ENCODE measurements around the gene CMC2. TPM values are rescaled to one million over a fixed set of nuclear protein-coding genes. Genes with fewer than 3 reads are reported as not detected.
A peak's percentile ranks its signal among the peaks of the same experiment; 100 is the strongest.

The CMC2 gene
- total and polyA plus RNA-seq, 2 of the 13 experiments (the other 11 are each of a cell fraction or from before 2014, with no cell fraction given) = 116 to 129 TPM

DNA sequence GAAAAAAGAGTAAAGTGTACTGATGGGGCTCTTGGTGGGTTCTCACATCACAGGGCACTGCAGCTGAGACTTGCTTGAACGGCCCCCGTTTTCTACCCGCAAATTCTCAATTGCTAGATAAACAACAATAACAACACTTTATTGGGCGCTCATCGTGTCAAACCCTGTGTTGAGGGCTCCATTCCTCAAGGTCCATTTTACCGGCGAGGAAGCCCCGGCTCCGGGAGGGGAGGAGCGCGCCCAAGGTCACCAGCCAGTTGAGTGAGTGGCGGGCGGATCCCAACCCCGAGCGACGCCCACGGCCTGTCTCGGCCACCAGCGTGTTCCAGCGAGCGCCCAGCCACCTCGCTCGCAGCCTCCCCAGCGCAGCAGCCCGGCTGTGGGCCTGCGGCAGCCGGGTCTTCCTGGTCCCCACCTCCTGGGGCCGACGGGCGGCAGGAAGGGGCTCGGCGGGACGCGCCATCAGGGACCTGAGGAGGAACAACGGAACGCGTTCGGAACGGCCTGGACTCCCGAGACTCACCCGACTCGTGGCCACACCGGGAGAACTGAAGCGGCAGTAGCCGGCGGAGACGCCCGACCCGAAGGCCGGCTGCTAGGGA, 373 bp downstream of the CMC2 start (continued):
- TF ChIP-seq, protein P1, sequence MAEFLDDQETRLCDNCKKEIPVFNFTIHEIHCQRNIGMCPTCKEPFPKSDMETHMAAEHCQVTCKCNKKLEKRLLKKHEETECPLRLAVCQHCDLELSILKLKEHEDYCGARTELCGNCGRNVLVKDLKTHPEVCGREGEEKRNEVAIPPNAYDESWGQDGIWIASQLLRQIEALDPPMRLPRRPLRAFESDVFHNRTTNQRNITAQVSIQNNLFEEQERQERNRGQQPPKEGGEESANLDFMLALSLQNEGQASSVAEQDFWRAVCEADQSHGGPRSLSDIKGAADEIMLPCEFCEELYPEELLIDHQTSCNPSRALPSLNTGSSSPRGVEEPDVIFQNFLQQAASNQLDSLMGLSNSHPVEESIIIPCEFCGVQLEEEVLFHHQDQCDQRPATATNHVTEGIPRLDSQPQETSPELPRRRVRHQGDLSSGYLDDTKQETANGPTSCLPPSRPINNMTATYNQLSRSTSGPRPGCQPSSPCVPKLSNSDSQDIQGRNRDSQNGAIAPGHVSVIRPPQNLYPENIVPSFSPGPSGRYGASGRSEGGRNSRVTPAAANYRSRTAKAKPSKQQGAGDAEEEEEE (CRISPR knock-in tag; IDR thresholded peaks at IDR 0.05; ENCODE audit: borderline replicate concordance) = no peak
- TF ChIP-seq NFKBIZ (CRISPR knock-in tag; IDR thresholded peaks at IDR 0.05) = peak; percentile 83; the same call in 1 of the 2 replicates
- no peak for TF ChIP-seq SOX13 (IDR thresholded peaks at IDR 0.05)
- no peak for TF ChIP-seq SOX13 (CRISPR knock-in tag; conservative IDR thresholded peaks at IDR 0.05 in 1 of 2, IDR thresholded peaks at IDR 0.05 in 1 of 2)
- TF ChIP-seq RAD21 (CRISPR knock-in tag; IDR thresholded peaks at IDR 0.05) = peak; percentile 42
- TF ChIP-seq ZNF251 (CRISPR knock-in tag; IDR thresholded peaks at IDR 0.05) = no peak
- no peak for TF ChIP-seq HNRNPH1 (optimal IDR thresholded peaks at IDR 0.05; ENCODE audit: low read depth, low read length)
- no peak for TF ChIP-seq SNRNP70 (IDR thresholded peaks at IDR 0.05; ENCODE audit: low read depth, low read length)
- TF ChIP-seq ARID2 (CRISPR knock-in tag; IDR thresholded peaks at IDR 0.05; ENCODE audit: borderline replicate concordance) = no peak
- no peak; the same call in 1 of the 2 replicates for TF ChIP-seq ZBTB42 (CRISPR knock-in tag; IDR thresholded peaks at IDR 0.05)
- TF ChIP-seq BHLHE40 (IDR thresholded peaks at IDR 0.05; ENCODE audit: low read length) = no peak
- peak; percentile 72; the same call in 1 of the 2 replicates for TF ChIP-seq RORA (CRISPR knock-in tag; IDR thresholded peaks at IDR 0.05)
- TF ChIP-seq, protein P2, sequence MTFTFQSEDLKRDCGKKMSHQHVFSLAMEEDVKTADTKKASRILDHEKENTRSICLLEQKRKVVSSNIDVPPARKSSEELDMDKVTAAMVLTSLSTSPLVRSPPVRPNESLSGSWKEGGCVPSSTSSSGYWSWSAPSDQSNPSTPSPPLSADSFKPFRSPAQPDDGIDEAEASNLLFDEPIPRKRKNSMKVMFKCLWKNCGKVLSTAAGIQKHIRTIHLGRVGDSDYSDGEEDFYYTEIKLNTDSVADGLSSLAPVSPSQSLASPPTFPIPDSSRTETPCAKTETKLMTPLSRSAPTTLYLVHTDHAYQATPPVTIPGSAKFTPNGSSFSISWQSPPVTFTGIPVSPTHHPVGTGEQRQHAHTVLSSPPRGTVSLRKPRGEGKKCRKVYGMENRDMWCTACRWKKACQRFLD (CRISPR knock-in tag; IDR thresholded peaks at IDR 0.05; ENCODE audit: borderline replicate concordance) = no peak; the same call in 1 of the 2 replicates
- TF ChIP-seq HNF4G (IDR thresholded peaks at IDR 0.05; ENCODE audit: borderline replicate concordance, low read depth, low read length) = no peak
- no peak for TF ChIP-seq HNF4G (CRISPR knock-in tag; IDR thresholded peaks at IDR 0.05; ENCODE audit: borderline replicate concordance, low read depth)
- TF ChIP-seq RBAK (CRISPR knock-in tag; IDR thresholded peaks at IDR 0.05) = no peak
- TF ChIP-seq ZFY (CRISPR knock-in tag; IDR thresholded peaks at IDR 0.05) = peak; percentile 76
- TF ChIP-seq ATRX (CRISPR knock-in tag; IDR thresholded peaks at IDR 0.05; ENCODE audit: borderline replicate concordance) = no peak
- TF ChIP-seq GTF3A (CRISPR knock-in tag; conservative IDR thresholded peaks at IDR 0.05) = 0 out of 2 replicates have a peak, but pooled peaks have one; percentile 6
- TF ChIP-seq ZNF83 (CRISPR knock-in tag; IDR thresholded peaks at IDR 0.05; ENCODE audit: borderline replicate concordance) = no peak; the same call in 1 of the 2 replicates
- TF ChIP-seq HOXA9 (CRISPR knock-in tag; IDR thresholded peaks at IDR 0.05; ENCODE audit: borderline replicate concordance) = no peak
- no peak for TF ChIP-seq ZNF101 (CRISPR knock-in tag; IDR thresholded peaks at IDR 0.05; ENCODE audit: borderline replicate concordance, low read depth)
- TF ChIP-seq, protein P3, sequence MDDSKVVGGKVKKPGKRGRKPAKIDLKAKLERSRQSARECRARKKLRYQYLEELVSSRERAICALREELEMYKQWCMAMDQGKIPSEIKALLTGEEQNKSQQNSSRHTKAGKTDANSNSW (CRISPR knock-in tag; IDR thresholded peaks at IDR 0.05; ENCODE audit: borderline replicate concordance) = no peak
- no peak for TF ChIP-seq U2AF2 (IDR thresholded peaks at IDR 0.05; ENCODE audit: low read depth, low read length)
- TF ChIP-seq TAF15 (IDR thresholded peaks at IDR 0.05; ENCODE audit: low read depth, low read length, poor library complexity, severe bottlenecking) = peak; percentile 31
- TF ChIP-seq ARHGAP35 (CRISPR knock-in tag; IDR thresholded peaks at IDR 0.05; ENCODE audit: borderline replicate concordance) = peak; percentile 73; the same call in 1 of the 2 replicates
- TF ChIP-seq ZNF747 (CRISPR knock-in tag; IDR thresholded peaks at IDR 0.05; ENCODE audit: borderline replicate concordance) = no peak; the same call in 1 of the 2 replicates
- peak; percentile 78 for TF ChIP-seq BRD4 (CRISPR knock-in tag; IDR thresholded peaks at IDR 0.05)
- TF ChIP-seq ZNF333 (CRISPR knock-in tag; IDR thresholded peaks at IDR 0.05; ENCODE audit: borderline replicate concordance) = no peak; the same call in 1 of the 2 replicates
